ENCODE data around the gene PKP4. TPM values are rescaled to one million over a fixed set of nuclear protein-coding genes. Genes with fewer than 3 reads are reported as not detected.

Gene PKP4
- total and polyA plus RNA-seq, 7 donors, result 6.8 to 23.8 (median 18.0) TPM

DNA sequence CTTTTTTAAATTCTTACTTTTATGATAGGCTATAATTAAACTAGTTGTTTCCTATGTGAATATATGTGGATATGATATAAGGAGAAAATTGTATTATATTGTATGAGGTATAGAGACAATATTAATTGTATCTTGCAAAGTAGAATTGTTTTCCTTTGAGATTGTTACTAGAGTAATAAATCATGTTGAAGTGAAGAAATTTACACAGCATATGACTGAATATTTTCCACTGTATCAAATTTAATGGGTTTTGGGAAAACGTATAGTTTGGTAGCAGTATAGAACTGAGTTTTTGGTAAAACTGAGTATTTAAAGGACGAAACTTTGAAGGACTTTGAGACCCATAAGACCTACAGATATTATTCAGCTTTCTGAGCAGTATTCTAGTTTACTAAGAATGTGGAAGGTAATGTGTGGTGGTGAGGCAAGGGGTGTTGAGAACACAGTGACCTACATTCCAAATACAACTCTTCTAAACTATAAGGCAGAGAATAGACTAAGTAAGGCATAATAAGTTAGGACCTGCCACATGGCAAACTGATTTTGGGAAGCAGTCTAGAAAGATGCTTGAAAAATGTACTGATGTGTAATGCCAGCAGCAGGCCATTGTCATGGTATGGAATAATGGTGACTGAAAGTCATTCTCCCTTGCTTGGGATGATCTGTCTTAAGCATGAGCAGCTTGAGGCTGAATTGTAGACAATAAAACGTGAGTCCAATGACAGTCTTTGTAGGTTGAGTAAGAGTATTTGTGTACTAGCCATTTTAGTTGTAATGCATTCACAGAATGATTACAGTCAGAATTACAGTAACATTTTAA is 29.6 kb downstream of the PKP4 start:
- no peaks in the 10 kb centered on the region for H3K36me3 ChIP-seq (ENCODE audit: insufficient read depth in 1 of 2, low read depth in 1 of 2)
- 65 to 81% (median 72%) methylated on average over 3 of the region's 3 CpGs for whole genome bisulfite sequencing, 3 donors
- no peak overlapping the region for H3K4me3 ChIP-seq
- no peaks in the 10 kb centered on the region for H3K9me3 ChIP-seq
- H3K27ac ChIP-seq, result no peak overlapping the region
- peaks cover 26% of the 10 kb centered on the region for H3K4me1 ChIP-seq
- TF ChIP-seq, protein P1, sequence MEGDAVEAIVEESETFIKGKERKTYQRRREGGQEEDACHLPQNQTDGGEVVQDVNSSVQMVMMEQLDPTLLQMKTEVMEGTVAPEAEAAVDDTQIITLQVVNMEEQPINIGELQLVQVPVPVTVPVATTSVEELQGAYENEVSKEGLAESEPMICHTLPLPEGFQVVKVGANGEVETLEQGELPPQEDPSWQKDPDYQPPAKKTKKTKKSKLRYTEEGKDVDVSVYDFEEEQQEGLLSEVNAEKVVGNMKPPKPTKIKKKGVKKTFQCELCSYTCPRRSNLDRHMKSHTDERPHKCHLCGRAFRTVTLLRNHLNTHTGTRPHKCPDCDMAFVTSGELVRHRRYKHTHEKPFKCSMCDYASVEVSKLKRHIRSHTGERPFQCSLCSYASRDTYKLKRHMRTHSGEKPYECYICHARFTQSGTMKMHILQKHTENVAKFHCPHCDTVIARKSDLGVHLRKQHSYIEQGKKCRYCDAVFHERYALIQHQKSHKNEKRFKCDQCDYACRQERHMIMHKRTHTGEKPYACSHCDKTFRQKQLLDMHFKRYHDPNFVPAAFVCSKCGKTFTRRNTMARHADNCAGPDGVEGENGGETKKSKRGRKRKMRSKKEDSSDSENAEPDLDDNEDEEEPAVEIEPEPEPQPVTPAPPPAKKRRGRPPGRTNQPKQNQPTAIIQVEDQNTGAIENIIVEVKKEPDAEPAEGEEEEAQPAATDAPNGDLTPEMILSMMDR (IDR thresholded peaks at IDR 0.05), result no peak
- intact Hi-C loops (cut with DNase I), result no loop called here
- DNase-seq (no peak), ATAC-seq (peak in 1 of 4 donors; percentile 63)
- no peaks in the 10 kb centered on the region for H3K27me3 ChIP-seq (ENCODE audit: insufficient read depth in 3 of 3, low read length in 2 of 3)

GRCh38 chr2:158486970-158487325 is 30.2 kb downstream of the PKP4 start:
- H3K36me3 ChIP-seq (ENCODE audit: insufficient read depth in 1 of 2, low read depth in 1 of 2), result no peaks in the 10 kb centered on the region
- WGBS, 3 donors, result 50 to 68% (median 57%) methylated on average over 5 of the region's 5 CpGs
- H3K4me3 ChIP-seq, result no peak overlapping the region
- H3K27me3 ChIP-seq (ENCODE audit: insufficient read depth in 3 of 3, low read length in 2 of 3), result no peaks in the 10 kb centered on the region
- H3K9me3 ChIP-seq, result no peaks in the 10 kb centered on the region
- TF ChIP-seq, protein P1 (IDR thresholded peaks at IDR 0.05), result no peak
- ATAC-seq, result peak in 2 of 4 donors; percentile 33 to 37
- intact Hi-C loops (cut with DNase I), result no loop called here
- peaks cover 26% of the 10 kb centered on the region for H3K4me1 ChIP-seq
- no peak overlapping the region for H3K27ac ChIP-seq
- no peak for DNase-seq

DNA sequence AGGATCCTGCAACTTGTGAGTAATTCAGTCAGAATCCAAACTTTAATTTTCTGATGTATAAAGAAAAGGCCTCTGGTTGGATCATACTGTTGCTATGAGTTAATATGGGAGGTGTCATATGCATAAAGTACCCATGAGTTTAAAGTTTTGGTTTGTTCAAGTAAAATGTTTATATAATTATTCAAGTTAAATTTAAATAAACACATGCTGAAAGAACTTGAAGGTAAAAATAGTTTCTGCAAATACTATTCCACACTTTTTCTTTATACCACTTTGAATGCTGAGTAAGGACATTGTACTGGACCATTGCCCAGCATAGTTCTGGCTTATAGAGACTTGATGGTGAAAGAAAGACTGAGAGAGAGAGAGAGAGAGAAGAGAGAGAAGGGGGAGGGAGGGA is 30.7 kb downstream of the PKP4 start:
- TF ChIP-seq, protein P1 (IDR thresholded peaks at IDR 0.05), result no peak
- Histone ChIP-seq H3K4me1 (peaks cover 26% of the 10 kb centered on the region), H3K4me3 (no peak overlapping the region), H3K27ac (no peak overlapping the region), H3K27me3 (ENCODE audit: insufficient read depth in 3 of 3, low read length in 2 of 3) (no peaks in the 10 kb centered on the region), H3K9me3 (no peaks in the 10 kb centered on the region), H3K36me3 (ENCODE audit: insufficient read depth in 1 of 2, low read depth in 1 of 2) (no peaks in the 10 kb centered on the region)
- DNase-seq (no peak), ATAC-seq (peak in 2 of 4 donors; percentile 61 to 78)
- intact Hi-C loops (cut with DNase I), result no loop called here

- H3K27me3 ChIP-seq (ENCODE audit: insufficient read depth in 3 of 3, low read length in 2 of 3), result no peaks in the 10 kb centered on the region
- no peak overlapping the region for H3K27ac ChIP-seq
- no peak for DNase-seq
Observed at GRCh38 chr2:158488442-158489216, 31.9 kb downstream of the PKP4 start.

More at GRCh38 chr2:158488442-158489216, 31.9 kb downstream of the PKP4 start:
- peaks cover 30% of the 10 kb centered on the region for H3K4me1 ChIP-seq
- TF ChIP-seq, protein P1 (IDR thresholded peaks at IDR 0.05), result no peak
- no peak overlapping the region for H3K4me3 ChIP-seq
- 49 to 59% (median 57%) methylated on average over 2 of the region's 2 CpGs for WGBS, 3 donors
- no peak for ATAC-seq
- no peaks in the 10 kb centered on the region for H3K9me3 ChIP-seq
- intact Hi-C loops (cut with DNase I), result no loop called here
- H3K36me3 ChIP-seq (ENCODE audit: insufficient read depth in 1 of 2, low read depth in 1 of 2), result no peaks in the 10 kb centered on the region
